ENCODE measurements around the gene ANGEL2.

ANGEL2 gene

DNA sequence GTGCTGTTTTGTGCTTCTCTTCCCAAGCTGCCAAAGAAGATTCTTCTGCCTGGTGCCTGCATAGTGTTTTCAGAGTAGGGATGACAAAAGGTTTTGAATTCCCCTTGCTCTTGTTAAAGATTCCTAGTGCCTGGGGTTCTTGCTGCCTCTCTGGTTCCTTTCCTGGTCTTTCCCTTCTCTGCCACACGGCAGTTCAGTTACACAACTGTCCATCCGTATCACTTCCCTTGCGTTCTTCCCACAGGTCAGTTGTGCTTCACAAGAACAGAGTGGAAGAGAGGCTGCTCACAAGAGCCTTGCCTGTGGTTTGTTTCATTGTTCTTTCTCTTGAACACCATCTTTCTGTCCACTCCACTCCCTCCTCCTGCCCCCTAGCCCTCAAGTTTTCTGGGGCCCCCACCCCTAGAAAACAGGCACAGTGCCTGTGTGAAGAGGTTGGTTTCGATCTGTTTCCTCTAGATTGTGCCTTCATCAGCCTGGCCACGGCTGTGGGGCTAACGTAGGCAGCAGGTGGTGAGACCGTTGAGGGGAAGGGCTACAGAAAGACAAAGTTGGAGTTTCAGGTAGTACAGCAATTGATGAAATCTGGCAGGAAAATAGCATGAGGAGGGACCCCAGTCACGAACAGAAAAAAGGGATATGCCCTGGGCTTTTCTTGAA lies 59.6 kb downstream of the ANGEL2 start:
- DNase-seq (ENCODE audit: extremely low spot score, insufficient read length, low read depth) (no peak), FAIRE-seq (peak; percentile 83)

DNA sequence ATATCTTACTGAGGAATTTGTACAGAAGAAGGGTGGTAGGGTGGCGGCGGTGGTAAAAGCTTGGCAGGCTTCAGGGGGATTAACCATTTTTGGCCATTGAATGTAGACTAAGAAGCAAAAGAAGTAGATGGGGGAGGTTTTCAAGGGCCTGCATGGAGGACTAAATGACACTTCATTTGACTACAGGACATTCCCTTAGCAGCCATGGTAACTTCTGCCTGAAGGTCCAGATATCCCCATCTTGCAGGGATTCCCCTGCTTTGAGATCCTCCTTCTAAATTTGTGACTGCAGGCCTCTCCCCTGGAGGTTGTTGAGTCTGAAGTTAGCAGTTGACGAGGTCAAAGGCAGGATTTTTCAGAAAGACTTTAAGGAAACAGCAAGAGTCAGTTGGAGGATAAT lies 60.6 kb downstream of the ANGEL2 start:
- DNase-seq (ENCODE audit: extremely low spot score, insufficient read length, low read depth) (no peak), FAIRE-seq (peak; percentile 75)

DNA sequence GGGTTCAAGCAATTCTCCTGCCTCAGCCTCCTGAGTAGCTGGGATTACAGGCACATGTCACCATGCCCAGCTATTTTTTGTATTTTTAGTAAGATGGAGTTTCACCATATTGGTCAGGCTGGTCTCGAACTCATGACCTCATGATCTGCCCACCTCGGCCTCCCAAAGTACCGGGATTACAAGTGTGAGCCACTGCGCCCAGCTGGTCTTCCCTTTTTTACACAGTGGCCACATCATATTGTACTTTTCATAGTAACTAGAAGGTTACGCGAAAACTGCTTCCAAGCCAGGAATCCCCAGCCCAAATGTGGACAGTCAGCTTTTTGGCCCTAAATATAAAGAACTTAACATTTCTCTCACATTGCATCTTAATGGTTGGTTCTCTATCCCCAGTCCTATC lies 61.2 kb downstream of the ANGEL2 start:
- no peak for DNase-seq (ENCODE audit: extremely low spot score, insufficient read length, low read depth)
- FAIRE-seq = no peak

DNA sequence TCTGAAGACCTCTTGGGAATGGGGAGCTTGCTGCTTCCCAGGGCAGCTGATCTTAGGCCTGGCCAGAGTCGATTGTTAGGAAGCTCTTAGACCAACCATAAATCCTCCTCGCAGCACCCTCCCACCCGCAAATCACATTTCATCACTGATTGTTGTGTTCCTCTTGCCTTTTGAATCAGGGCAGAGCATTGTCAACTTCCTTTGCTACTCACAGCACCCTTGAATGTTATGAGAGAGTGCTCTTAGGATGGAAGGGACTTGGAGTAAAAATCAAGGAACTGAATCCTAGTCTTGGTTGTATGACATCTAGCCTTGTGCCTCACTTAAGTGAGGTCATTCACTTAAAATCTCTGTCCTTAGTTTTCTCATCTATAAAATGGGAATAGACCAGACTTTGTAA lies 62.3 kb downstream of the ANGEL2 start:
- FAIRE-seq (no peak), DNase-seq (ENCODE audit: extremely low spot score, insufficient read length, low read depth) (no peak)

DNA sequence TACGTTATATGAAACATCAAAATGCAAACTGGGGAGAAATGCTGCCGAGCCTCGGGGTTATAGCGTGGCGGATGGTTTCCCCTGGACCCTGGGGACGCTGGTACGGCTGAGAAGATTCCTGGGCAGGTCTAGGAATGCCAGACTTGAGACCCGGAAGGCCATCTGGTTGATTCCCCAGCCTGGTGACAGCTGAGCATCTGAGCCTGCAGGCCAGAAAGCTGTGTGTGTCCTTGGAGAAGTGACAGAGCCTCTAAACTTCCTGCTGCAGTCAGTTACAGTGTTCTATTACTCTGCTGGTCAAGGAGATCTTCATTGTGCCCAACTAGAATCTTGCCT lies 63.1 kb downstream of the ANGEL2 start:
- no peak for FAIRE-seq

DNA sequence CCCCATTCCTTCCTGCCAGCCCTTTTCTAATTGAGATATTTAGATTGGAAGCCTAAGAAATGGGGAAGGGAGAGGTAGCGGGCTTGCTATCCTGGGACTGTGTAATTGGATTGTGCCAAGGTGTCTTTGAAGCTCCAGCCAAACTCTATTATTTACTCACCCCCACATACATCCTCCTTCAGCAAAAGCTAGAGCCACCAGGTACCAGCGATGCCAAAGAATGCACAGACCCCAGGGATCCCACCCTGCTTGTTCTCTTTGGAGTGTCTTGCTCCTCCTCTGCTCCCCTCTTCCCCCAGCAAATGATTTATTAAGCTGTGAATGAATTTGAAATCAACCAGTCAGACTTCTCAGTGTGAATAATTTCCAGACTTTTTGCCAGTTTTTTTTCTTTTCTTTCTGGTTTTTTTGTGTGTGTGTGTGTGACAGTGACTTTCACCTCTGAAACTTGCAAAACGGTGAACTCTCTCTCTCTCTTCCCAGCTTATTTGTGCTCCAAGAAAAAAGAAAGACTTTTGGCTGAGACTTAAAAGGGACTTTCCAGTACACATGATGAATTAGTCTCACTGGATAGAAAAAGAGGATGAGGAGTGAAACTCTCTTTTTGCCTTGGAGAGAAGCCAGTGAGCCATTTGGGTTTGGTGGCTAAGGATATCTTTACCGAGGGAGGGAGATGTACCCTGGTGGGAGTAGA lies 63.6 kb downstream of the ANGEL2 start:
- DNase-seq (ENCODE audit: extremely low spot score, insufficient read length, low read depth) (no peak), FAIRE-seq (no peak)

More for the DNA sequence above, 63.1 kb downstream of the ANGEL2 start:
- no peak for DNase-seq (ENCODE audit: extremely low spot score, insufficient read length, low read depth)

DNA sequence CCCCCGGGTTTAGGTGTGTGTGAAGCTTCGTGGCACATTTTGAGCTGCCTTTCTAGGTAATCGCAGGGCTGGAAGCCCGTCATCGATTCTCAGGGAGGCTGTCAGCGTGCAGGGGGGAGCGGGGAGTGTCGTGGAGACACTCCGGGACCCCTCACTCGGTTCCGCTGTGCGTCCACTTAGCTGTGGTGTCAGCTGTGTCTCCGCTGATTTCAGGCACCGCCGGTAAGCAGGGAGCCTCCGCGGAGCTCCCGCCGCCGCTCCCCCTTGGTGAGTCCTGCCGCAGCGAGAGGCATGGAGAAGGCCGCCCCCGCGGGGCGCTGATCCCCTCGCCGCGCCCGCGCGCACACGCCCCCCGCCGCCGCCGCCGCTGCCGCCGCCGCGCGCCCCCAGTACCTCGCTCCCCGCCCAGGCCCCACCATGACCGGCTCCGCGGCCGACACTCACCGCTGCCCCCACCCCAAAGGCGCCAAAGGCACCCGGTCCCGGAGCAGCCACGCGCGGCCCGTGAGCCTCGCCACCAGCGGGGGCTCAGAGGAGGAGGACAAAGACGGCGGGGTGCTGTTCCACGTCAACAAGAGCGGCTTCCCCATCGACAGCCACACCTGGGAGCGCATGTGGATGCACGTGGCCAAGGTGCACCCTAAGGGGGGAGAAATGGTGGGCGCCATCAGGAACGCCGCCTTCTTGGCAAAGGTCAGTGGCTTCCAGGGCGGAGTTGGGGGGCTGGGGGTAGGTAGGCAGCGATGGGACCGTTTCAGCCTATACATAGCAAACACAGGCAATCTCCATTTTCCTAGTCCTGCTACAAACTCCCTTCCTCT lies 64.3 kb downstream of the ANGEL2 start:
- no peak for FAIRE-seq
- no peak for DNase-seq (ENCODE audit: extremely low spot score, insufficient read length, low read depth)

DNA sequence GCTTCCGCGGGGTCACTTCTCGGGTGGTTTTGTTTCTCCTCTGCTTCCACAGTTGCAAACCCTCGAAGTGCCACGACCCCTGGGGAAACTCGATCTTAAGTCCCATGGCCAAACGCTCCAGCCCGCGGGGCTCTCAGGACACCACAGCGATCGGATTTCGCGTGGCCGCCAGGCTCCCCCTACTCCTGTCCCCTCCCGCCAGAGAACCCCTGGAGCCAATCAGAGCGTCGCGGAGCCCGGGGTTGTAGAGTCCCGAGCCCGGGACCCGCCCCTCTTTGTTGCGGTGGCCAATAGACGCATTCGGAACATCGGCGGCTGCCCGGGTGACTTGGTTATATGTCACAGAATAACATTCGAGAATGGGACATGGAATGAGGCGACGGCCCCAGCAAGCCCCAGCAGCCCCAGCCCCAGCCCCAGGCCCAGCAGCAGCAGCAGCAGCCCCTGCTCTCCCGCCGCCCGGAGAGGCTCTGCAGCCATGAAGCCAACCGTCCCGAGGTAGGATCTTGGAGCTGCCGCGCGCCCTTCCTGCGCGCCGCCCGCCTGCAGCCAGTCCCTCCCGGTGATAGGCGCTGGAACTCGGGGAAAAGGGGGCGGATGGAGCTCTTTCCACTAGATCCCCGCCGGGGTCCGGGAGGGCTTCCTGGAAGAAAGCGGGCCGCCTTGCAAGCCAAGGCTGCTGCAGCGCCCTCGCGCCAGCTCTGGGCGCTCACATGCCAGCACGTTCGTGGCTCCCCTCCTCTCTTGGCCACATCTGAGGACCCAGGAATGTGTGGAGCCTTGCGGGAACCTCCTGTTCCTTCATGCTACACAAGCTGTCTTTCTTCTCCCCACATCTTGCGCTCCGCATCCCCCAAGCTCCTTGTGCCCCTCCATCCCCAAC lies 65.2 kb downstream of the ANGEL2 start, which contains the start of gene VASH2:
Gene VASH2 (plus strand): TSS at position 299 of the 883 bp plus-strand sequence. CDS start 1,002 bp downstream, outside the sequence.
- DNase-seq (ENCODE audit: extremely low spot score, insufficient read length, low read depth) = peak; percentile 86
- FAIRE-seq = peak; percentile 93

DNA sequence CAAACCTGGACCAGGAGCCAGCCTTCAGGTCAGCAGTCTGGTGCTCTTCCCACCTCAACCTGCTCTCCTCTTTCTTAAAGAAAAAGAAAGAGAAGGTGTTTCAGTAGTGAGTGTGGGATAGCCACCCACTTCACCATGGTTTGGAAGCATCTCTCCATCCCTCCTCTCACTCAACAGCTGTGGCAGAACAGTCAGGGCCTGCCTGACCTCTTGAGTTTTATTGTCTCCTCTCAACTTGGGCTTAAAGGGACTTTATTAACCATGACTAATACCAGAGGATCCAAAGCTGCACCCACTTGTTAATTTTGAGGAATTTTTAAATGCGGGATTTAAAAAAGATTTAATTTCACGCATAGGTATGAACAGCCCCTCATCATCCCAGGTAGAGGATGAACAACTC lies 65.9 kb downstream of the ANGEL2 start:
- FAIRE-seq = no peak
- DNase-seq (ENCODE audit: extremely low spot score, insufficient read length, low read depth) = no peak

DNA sequence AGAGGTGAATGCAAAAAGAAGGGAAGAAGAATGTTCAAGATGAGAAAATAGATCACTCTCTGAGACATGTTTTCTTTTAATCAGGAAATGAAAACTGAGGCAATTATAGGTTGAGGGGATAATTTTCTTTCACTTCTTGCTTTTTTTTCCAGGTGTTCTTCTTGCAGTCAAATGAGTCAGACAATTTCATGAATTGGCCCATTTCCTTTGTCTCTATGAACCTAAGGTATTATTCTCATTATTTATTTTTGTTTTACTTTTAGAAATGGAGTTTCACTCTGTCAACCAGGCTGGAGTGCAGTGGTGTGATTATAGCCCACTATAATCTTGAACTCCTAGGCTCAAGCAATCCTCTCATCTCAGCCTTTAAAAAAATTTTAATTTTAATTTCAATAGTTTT lies 68.8 kb downstream of the ANGEL2 start:
- peak; percentile 75 for FAIRE-seq
- no peak for DNase-seq (ENCODE audit: extremely low spot score, insufficient read length, low read depth)

DNA sequence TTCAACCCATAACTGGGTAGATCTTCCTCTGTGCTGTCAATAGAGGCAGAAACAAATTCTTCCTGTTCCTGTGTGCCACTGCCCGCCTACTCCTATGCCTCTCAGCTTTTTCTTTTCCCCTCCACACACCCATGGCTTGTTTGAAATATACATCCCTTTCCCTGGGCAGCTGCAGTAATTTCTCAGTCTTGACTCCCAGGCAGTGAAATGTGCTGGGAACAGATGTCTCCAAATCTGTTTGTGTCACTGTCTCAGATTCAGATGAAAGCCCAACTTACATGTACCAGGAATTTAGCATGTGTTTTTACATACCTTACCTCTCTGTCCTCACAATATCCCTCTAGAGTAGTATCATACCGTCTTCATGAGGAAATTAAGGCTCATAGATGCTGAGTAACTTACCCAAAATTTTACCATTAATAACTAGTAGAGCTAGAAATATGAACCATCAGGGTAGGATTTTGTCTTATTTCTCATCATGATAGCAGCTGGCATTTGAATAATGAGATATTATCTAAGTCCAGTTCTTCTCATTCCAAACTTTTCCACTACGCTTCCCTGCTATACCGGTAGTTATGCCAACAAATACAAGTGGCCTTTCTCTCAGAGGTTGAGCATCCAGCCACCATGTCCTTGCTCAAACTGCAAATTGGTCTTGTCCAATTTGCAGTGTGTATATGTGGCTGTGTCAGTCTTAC lies 70.1 kb downstream of the ANGEL2 start:
- FAIRE-seq = no peak
- DNase-seq (ENCODE audit: extremely low spot score, insufficient read length, low read depth) = no peak

DNA sequence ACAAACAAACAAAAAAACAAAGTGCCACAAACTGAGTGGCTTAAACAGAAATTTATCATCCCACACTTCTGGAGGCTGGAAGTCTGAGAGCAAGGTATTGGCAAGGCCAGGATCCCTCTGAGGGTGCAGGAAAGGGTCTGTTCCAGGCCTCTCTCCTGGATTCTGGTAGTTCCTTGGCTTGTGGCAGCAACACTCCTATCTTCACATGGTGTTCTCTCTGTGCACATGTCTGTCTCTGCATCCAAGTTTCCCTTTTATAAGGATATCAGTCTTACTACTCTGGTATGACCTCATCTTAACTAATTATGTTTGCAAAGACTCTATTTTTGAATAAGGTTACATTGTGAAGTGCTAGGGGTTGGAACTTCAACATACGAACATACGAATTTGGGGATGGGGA lies 70.6 kb downstream of the ANGEL2 start:
- DNase-seq (ENCODE audit: extremely low spot score, insufficient read length, low read depth) = no peak
- no peak for FAIRE-seq

DNA sequence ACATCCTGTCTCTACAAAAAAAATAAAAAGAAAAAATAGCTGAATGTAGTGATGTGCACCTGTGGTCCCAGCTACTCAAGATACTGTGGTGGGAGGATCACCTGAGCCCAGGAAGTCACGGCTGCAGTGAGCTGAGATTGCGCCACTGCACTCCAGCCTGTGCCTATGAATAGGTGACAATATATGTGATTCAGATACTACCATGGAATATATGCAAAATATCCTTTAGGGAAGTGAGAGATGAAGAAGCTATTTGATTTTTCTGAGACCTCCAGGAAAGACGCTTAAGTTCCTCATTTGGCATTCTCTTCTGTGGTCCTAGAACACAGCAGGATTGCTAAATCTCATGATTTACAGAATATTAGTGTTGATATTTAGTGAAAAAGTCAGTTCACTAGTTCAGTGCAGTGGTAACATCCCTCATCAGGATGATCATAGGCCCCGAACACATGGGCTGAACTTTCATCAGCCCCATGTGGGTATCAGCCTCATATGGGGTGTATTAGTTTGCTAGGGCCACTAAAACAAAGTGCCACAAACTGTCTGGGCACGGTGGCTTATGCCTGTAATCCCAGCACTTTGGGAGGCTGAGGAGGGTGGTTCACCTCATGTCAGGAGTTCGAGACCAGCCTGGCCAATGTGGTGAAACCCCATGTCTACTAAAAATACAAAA lies 71.3 kb downstream of the ANGEL2 start:
- FAIRE-seq (peak; percentile 75), DNase-seq (ENCODE audit: extremely low spot score, insufficient read length, low read depth) (no peak)

DNA sequence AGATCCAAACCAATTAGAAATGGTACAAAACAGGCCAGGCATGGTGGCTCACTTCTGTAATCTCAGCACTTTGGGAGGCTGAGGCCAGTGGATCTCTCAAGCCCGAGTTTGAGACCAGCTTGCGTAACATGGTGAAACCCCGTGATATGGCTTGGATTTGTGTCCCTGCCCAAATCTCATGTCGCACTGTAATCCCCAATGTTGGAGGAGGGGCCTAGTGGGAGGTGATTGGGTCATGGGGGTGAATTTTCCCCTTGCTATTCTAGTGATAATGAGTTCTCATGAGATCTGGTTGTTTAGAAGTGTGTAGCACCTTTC lies 72.3 kb downstream of the ANGEL2 start:
- FAIRE-seq (no peak), DNase-seq (ENCODE audit: extremely low spot score, insufficient read length, low read depth) (no peak)

DNA sequence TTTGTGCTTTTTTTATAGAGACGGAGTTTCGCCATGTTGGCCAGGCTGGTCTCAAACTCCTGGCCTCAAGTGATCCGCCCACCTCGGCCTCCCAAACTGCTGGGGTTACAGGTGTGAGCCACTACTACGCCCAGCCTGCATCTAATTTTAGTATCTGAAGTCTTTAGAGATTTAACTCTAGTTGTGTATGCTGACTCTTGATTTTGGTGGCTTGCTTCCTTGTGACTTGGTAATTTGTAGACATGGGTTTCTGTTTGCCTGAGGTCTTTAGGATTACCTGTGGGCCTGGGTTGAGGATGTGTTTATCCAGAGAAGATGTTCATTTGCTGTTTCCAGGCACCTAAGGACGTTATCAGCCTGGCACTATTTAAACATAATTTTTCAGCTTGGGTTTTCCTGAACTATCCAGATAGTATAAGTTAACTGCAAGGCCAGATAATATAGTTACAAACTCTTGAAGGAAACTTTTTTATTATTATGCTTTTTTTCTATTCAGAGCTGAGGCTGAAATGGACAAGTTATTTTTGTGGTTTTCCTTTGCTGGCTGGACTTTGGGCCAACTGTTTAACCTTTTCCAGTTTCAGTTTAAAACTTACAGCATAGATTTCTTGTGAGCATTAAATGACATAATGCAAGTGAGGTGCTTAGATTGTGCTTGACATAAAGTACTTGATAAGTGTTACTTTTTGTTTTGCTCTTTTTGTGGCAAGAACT lies 72.8 kb downstream of the ANGEL2 start:
- FAIRE-seq = peak; percentile 68
- no peak for DNase-seq (ENCODE audit: extremely low spot score, insufficient read length, low read depth)

Measured in GM18507 (cell line).